Central memory CD8-positive, alpha-beta T cell (primary cell): ENCODE measurements around the gene MAP3K4.
A peak's percentile ranks its signal among the peaks of the same experiment; 100 is the strongest.

ENCODE experiments used
- ATAC-seq: fragments of 150-1000 bp; cut with Tn5 transposase; replicated peaks from 2 replicates; pipeline ENCODE4 v1.10.0; 2022; ENCODE audit warnings: mild to moderate bottlenecking, moderate FRiP score, moderate number of reproducible peaks; ENCODE audit not compliant: poor library complexity, severe bottlenecking; ENCODE audit errors: extremely low read depth
- DNase-seq, 2 donors: peaks; one replicate each; pipeline ENCODE4 v3.0.0; 2021; ENCODE audit warnings: low spot score in 2 of 2
- H3K27ac Mint-ChIP-seq: one replicate; pipeline ENCODE4 v1.8.0; 2022; ENCODE audit warnings: low read depth, mild to moderate bottlenecking, moderate library complexity, mixed read lengths
- H3K27me3 Mint-ChIP-seq: one replicate; pipeline ENCODE4 v1.8.0; 2022; ENCODE audit warnings: mixed read lengths
- H3K36me3 Mint-ChIP-seq: one replicate; pipeline ENCODE4 v1.8.0; 2022; ENCODE audit warnings: mild to moderate bottlenecking, moderate library complexity, mixed read lengths; ENCODE audit not compliant: insufficient read depth
- H3K4me1 Mint-ChIP-seq: one replicate; pipeline ENCODE4 v1.8.0; 2022; ENCODE audit warnings: mixed read lengths
- H3K4me3 Mint-ChIP-seq: one replicate; pipeline ENCODE4 v1.8.0; 2022; ENCODE audit warnings: mild to moderate bottlenecking, moderate library complexity, mixed read lengths
- H3K9me3 Mint-ChIP-seq: one replicate; pipeline ENCODE4 v1.8.0; 2022; ENCODE audit warnings: mixed read lengths

MAP3K4 gene, protein sequence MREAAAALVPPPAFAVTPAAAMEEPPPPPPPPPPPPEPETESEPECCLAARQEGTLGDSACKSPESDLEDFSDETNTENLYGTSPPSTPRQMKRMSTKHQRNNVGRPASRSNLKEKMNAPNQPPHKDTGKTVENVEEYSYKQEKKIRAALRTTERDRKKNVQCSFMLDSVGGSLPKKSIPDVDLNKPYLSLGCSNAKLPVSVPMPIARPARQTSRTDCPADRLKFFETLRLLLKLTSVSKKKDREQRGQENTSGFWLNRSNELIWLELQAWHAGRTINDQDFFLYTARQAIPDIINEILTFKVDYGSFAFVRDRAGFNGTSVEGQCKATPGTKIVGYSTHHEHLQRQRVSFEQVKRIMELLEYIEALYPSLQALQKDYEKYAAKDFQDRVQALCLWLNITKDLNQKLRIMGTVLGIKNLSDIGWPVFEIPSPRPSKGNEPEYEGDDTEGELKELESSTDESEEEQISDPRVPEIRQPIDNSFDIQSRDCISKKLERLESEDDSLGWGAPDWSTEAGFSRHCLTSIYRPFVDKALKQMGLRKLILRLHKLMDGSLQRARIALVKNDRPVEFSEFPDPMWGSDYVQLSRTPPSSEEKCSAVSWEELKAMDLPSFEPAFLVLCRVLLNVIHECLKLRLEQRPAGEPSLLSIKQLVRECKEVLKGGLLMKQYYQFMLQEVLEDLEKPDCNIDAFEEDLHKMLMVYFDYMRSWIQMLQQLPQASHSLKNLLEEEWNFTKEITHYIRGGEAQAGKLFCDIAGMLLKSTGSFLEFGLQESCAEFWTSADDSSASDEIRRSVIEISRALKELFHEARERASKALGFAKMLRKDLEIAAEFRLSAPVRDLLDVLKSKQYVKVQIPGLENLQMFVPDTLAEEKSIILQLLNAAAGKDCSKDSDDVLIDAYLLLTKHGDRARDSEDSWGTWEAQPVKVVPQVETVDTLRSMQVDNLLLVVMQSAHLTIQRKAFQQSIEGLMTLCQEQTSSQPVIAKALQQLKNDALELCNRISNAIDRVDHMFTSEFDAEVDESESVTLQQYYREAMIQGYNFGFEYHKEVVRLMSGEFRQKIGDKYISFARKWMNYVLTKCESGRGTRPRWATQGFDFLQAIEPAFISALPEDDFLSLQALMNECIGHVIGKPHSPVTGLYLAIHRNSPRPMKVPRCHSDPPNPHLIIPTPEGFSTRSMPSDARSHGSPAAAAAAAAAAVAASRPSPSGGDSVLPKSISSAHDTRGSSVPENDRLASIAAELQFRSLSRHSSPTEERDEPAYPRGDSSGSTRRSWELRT (N-terminal part only)

DNA sequence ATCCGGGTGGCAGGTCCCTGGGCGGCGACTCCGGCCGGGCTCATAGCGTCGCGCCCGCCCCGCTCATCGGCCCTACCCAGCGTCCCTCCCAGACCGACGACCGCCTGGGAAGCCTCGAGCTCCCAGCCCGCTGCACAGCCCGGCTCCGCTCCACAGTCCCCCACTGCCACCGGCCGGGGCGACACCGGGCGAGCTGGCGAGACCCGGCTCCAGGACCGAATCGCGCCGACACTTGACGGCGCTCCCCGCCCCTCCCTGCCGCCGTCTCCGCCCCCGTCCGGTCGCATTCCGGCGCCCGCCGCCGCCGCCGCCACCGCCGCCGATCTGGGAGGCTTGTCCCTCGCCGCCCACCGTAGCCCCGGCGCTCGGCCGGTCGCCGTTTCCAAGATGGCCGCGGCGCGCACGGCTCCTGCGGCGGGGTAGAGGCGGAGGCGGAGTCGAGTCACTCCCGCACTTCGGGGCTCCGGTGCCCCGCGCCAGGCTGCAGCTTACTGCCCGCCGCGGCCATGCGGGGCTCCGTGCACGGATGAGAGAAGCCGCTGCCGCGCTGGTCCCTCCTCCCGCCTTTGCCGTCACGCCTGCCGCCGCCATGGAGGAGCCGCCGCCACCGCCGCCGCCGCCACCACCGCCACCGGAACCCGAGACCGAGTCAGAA lies at the start of gene MAP3K4:
TSS of gene MAP3K4 (plus strand) at position 364 of the 655 bp plus-strand sequence. CDS start at position 527, 163 bp downstream.
- Mint-ChIP-seq H3K36me3 (peaks cover 20% of the 10 kb centered on the region), H3K4me3 (peak within 1 kb of the TSS; percentile 99), H3K27me3 (peaks cover 7% of the 10 kb centered on the region), H3K9me3 (peaks cover 4% of the 10 kb centered on the region), H3K27ac (peak within 1 kb of the TSS; percentile 98), H3K4me1 (peaks cover 42% of the 10 kb centered on the region)
- peak; percentile 49 for ATAC-seq
- peak; percentile 56 to 70 for DNase-seq

DNA sequence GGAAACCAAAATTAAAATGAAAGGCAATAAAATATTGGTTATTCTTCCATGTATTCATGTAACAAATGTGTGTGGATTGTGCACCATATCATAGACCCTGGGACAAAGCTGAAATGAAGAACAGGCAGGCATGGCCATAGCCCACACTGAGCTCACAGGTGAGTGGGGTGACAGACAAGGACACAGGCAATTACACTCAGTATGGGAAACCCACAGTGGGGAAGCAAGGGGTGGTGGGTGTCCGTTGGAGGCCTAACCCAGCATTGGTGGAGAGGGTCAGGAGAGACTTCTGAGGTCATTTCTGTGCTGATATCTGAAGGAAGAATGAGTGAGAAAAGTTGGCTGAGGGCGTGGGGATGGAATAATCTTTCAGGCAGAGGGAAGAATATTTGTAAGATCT lies 47.6 kb upstream of the MAP3K4 start:
- ATAC-seq (no peak), DNase-seq (no peak)
- Mint-ChIP-seq H3K27ac (no peak overlapping the region), H3K4me3 (no peak overlapping the region), H3K36me3 (no peaks in the 10 kb centered on the region), H3K9me3 (no peaks in the 10 kb centered on the region), H3K27me3 (peaks cover 35% of the 10 kb centered on the region), H3K4me1 (no peaks in the 10 kb centered on the region)

DNA sequence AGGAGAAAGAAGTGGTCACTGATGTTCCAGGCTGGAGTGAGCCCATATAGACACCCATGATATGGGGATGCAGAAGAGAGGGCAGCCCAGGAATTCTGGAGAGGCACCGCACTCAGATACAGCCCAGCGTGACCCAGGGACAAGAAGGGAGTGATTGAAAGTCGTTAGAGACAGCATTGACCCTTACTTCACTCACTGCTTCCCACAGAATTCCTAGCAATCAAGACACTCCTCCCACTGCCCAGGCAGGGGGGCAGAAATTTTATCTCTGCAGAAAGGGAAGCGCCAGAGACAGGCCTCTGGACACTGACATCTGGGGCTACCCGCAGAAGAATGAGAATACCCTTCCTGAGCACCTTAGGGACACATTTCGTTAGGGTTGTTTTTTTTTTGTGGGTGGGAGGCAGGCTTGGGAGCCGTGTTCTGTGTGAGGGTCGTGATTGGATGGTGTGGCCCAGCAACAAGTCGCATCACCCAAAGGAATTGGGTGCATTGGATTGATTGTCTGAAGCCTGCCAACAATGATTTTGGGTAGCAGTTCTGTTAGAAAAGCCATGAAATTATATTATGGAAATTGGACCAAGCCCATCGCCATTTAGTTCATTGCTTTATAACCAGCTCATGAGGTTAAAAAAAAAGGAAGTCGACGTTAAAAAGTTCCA lies 45.9 kb upstream of the MAP3K4 start:
- no peak for ATAC-seq
- Mint-ChIP-seq H3K9me3 (no peaks in the 10 kb centered on the region), H3K27ac (no peak overlapping the region), H3K4me3 (no peak overlapping the region), H3K27me3 (peaks cover 27% of the 10 kb centered on the region), H3K36me3 (no peaks in the 10 kb centered on the region), H3K4me1 (no peaks in the 10 kb centered on the region)
- no peak for DNase-seq

DNA sequence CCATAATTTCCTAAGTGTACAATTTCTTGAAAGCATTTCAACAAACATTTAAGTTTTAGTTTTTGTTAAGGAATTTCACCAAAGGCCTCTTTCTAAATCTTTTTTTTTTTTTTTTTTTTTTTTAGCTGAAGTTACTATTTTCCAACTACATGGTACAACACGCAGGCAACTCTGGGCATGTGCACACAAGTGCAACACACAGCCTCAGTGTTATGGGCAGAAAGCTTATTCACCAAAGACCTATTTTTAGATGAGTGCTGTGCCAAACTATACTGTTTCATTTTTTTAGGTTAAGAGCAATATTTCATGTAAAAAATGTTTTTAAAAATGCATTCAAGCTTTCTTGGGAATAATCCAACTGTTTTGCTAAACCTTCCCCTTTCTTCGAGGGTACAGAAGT lies 42.0 kb upstream of the MAP3K4 start:
- Mint-ChIP-seq H3K9me3 (no peaks in the 10 kb centered on the region), H3K36me3 (no peaks in the 10 kb centered on the region), H3K27me3 (peaks cover 39% of the 10 kb centered on the region), H3K4me1 (no peaks in the 10 kb centered on the region), H3K4me3 (no peak overlapping the region), H3K27ac (no peak overlapping the region)
- ATAC-seq = no peak
- no peak for DNase-seq

DNA sequence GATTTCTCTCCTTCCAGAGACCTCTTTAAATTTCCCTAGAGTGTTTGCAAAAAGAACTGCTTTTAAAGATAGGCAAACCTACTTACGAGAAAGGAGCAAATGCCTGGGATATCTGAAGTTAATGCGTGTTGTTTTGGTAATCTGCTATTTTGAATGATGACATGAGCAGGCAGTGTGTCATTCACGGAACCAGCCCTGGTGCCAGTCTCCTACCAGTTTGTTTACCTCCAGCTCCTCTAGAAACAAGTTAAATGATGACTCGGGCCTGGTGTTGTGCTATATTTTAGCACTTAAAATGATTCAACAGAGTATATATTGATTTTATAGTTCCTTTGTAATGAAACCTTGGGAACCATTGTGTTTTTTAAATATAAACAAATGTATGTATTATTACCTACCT lies 41.1 kb upstream of the MAP3K4 start:
- H3K4me3 Mint-ChIP-seq = no peak overlapping the region
- no peaks in the 10 kb centered on the region for H3K36me3 Mint-ChIP-seq
- ATAC-seq (no peak), DNase-seq (no peak)
- H3K9me3 Mint-ChIP-seq = no peaks in the 10 kb centered on the region
- H3K27me3 Mint-ChIP-seq = peaks cover 45% of the 10 kb centered on the region
- H3K4me1 Mint-ChIP-seq = no peaks in the 10 kb centered on the region
- no peak overlapping the region for H3K27ac Mint-ChIP-seq

DNA sequence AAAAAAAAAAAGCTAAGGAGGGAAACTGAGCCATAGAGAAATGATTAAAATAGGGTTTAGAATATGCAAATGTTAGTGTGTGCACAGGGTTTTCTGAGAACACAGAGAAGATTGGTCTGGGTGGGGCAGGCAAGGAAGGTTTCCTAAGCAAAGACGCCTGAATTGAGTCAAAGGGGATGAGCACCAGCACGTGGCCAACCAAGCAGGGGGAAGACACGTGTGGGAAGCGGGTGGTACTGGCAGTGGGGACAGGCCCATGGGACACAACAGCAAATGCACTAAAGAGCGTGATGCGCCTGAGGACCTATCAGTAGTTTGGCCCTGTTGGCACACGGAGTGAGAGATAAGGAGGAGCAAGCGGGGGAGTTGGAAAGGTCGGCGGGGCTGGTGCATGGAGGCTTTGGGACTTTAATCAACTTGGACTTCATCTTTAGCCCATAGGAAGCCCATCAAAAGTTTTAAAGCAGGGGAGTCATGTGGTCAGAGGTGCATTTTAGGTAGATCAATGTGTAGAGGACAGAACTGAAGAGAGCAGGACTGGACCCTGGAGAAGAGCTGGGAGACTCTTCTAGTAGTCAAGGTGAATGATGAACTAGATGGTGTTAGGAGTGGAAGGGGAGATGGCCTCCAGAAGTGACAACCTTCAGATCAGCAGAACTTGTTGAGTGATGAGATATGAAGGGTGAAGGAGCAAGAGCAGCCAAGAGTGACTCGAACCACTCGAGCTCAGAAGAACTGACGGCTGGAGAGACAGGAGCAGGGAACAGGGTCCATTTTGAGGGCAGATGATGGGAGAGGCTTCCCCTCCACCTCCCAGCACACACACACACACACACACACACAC lies 40.2 kb upstream of the MAP3K4 start:
- ATAC-seq (no peak), DNase-seq (no peak)
- H3K27me3 Mint-ChIP-seq = peaks cover 54% of the 10 kb centered on the region

DNA sequence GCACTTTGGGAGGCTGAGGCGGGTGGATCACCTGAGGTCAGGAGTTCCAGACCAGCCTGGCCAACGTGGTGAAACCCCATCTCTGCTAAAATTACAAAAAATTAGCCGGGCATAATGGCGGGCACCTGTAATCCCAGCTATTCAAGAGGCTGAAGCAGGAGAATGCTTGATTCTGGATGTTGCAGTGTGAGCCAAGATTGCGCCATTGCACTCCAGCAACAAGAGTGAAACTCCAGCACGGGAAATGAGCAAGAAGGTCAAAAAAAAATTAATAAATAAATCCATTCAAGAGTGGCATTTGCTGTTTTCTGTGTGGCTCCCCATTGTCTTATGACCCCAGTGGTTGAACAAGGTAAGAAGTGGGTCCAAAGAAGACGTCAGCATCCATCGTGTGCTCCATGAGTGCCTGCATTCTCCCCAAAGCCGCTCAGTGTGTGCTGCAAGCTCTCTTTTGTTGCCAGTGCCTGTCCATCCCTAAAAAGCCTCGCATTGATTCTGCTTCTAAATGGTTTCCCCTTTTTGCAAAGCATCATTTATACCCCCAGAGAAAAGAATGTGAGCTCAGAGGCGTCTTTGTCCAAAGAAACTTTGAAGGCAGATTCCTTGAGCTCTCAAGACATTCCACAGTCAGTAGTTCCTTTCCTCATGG lies 38.8 kb upstream of the MAP3K4 start:
- Mint-ChIP-seq H3K27ac (no peak overlapping the region), H3K36me3 (no peaks in the 10 kb centered on the region), H3K4me3 (no peak overlapping the region), H3K9me3 (no peaks in the 10 kb centered on the region), H3K27me3 (peaks cover 63% of the 10 kb centered on the region), H3K4me1 (no peaks in the 10 kb centered on the region)
- no peak for ATAC-seq
- no peak for DNase-seq

More for the DNA sequence above, 40.2 kb upstream of the MAP3K4 start:
- H3K4me3 Mint-ChIP-seq = no peak overlapping the region
- H3K27ac Mint-ChIP-seq = no peak overlapping the region
- H3K4me1 Mint-ChIP-seq = no peaks in the 10 kb centered on the region
- no peaks in the 10 kb centered on the region for H3K9me3 Mint-ChIP-seq
- no peaks in the 10 kb centered on the region for H3K36me3 Mint-ChIP-seq

DNA sequence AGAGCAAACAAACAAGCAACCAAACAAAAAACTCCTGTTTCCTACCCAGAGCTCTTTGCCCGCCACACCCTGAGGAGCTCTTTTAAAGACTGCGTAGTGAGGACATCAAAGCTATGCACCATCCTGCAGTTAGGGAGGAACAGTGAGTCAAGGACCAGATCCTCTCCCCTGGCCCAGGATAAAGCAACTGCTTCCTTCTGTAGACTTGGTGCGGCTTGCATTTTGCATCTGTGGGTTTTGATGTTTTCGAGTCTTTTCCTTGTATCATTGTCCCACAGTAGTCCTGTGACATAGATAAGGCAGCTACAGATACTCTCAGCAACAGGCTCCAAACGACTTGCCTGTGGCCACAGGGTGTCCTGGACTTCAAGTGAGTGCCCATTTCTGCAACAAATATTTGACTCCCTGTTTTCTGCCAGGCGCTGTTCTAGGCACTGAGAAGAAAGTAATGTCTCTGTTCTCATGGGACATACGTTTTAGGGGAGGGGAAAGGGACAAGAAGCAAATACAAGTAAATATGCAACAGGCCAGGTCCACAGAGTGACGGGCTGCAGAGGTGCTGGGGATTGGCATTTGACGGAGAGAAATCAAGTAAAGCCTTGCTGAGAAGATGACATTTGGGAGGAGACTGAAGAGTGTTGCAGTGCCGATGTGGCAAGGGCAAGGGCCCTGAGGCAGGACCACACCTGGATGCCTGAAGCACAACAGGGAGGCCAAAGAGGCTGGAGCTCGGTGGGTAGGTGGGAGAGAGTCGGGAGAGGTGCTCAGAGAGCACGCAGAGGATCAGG lies 35.9 kb upstream of the MAP3K4 start:
- Mint-ChIP-seq H3K27ac (no peak overlapping the region), H3K9me3 (no peaks in the 10 kb centered on the region), H3K4me3 (no peak overlapping the region), H3K36me3 (no peaks in the 10 kb centered on the region), H3K4me1 (no peaks in the 10 kb centered on the region), H3K27me3 (peaks cover 67% of the 10 kb centered on the region)
- DNase-seq (no peak), ATAC-seq (no peak)

DNA sequence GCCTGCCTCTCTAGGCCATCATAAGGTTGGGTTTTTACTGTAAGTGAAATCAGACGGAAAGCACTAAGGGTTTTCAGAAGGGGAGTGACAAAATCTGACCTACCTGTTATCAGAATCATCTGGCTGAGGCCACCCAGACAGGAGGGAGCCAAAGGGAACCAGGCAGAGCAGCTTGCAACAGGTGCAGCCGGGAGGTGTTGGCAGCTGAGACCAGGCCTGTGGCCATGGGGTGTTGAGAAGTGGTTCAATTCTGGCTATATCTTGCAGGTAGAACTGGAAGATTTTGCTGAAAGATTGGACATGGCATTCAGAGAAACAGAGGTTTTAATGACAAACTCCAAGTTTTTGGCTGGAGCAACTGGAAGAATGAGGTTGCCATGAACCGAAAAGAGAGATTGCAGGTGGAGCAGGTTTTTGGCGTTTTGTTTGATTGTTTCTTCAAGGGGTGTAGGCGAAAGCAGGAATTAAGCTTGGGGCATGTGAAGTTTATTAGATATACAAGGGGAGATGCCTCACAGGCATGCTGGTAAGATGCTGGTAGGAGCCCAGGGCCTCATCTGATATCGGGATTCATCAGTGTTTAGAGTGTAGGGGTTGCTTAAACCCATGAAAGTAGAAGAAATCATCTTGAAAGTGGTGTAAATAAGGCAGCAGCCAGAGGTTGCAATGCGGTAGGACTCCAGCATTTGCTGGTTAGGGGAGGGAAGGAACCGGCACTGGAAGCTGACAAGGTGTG lies 35.1 kb upstream of the MAP3K4 start:
- no peak for DNase-seq
- ATAC-seq = no peak
- no peaks in the 10 kb centered on the region for H3K9me3 Mint-ChIP-seq
- no peak overlapping the region for H3K4me3 Mint-ChIP-seq
- no peak overlapping the region for H3K27ac Mint-ChIP-seq
- no peaks in the 10 kb centered on the region for H3K36me3 Mint-ChIP-seq
- H3K27me3 Mint-ChIP-seq = peaks cover 62% of the 10 kb centered on the region
- H3K4me1 Mint-ChIP-seq = no peaks in the 10 kb centered on the region
